Activated CD8-positive, alpha-beta memory T cell treated with anti-CD3 and anti-CD28 coated beads for 24 hours (primary cell): ENCODE data around the gene IGSF21.
"Not testable (repeated sequence)": the region's sequence is repeated elsewhere in the genome, so short reads cannot be mapped to it uniquely, and the experiment has no call there.

Experiments
- DNase-seq: peaks from one replicate; pipeline ENCODE4 v3.0.0-alpha.2; 2020

IGSF21 gene

DNA sequence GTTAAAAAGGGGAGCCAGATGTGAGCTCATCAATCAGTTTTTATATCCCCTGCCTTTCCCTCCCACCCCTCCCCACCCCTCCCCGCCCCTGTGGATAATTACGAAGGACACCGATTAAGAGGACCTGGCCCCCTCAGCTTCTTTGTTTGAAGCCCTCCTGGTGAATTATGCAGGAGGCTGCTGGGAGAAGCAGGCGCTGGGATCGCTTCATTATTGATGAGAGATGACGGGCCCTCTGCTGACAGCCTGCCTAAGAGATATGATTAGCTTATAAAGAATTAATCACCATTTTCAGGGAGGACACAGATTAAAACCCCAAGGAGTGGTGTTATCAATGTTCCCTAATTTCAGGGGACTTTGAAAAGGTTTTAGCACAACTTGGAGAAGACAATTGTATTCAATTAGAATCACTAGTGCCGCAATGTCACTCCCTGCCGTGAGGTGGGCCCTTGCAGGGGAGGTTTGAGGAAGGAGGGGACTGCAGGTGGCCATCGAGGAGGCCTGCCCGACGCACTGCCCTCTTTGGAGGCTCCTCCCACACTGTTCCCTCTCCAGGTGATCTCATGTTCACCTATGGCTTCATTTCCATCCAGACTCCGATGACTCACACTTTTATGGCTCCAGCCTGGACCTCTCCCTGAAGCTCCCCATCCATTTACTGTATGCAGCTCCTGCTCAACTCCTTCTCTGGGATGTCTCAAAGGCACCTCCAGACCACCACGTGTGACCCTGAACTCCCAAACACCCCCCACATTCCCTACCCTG lies 306.1 kb downstream of the IGSF21 start:
- no peak for DNase-seq

DNA sequence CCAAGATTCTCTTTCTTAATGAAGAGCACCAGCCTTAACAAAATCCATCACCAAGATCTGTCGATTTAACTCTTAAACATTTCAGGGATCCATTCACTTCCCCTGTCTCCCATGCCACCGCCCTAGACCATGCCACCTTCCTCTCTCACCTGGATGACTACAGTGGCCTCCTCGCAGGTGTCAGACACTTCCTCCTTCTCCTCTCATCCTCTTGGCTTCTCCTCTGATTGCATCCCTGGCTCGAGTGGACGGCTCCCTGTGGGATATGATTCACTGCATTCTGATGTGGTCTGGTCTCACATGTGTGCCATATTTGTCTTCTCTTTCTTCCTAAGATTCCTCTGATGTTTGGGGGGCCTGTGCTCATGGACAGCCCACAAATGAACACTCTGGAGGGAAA lies 306.7 kb downstream of the IGSF21 start:
- no peak for DNase-seq

DNA sequence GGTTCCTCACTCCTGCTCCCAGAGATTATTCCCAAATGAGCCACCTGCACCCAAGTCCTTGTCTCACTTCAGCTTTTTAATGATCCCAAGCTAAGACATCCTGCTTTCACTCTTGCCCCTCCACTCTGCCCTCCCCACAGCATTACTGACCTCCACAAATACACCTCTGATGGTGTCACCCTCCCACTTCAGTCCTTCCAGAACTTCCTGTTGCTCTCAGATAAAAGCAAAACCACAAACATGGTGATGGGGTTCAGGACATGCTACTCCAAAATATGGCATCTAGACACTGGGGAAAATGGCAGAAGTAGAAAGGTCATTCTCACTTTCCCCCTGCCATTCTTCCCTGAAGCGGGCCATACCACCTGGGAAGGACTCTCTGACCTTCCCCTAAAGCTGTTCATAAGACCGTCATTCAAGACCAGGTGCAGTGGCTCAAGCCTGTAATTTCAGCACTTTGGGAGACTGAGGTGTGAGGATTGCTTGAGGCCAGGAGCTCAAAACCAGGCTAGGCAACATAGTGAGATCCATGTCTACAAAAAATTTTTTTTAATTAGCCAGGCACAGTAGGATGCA lies 307.4 kb downstream of the IGSF21 start:
- DNase-seq = no peak

DNA sequence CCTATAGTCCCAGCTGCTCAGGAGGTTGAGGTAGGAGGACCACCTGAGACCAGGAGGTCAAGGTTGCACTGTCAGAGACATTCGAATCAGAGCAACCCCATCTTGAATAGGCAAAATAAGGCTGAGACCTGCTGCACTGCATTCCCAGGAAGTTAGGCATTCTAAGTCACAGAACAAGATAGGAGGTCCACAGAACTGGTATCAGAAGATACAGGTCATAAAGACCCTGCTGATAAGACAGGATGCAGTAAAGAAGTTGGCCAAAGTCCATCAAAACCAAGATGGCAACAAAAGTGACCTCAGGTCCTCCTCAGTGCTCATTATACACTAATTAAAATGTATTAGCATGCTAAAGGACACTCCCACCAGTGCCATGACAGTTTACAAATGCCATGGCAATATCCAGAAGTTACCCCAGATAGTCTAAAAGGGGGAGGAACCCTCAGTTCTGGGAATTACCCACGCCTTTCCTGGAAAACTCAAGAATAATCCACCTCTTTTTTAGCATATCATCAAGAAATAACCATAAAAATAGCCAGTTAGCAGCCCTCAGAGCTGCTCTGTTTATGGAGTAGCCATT lies 307.9 kb downstream of the IGSF21 start:
- no peak for DNase-seq

- not testable (repeated sequence) for DNase-seq
Measured at GRCh38 chr1:18416126-18416525, 308.5 kb downstream of the IGSF21 start.

DNA sequence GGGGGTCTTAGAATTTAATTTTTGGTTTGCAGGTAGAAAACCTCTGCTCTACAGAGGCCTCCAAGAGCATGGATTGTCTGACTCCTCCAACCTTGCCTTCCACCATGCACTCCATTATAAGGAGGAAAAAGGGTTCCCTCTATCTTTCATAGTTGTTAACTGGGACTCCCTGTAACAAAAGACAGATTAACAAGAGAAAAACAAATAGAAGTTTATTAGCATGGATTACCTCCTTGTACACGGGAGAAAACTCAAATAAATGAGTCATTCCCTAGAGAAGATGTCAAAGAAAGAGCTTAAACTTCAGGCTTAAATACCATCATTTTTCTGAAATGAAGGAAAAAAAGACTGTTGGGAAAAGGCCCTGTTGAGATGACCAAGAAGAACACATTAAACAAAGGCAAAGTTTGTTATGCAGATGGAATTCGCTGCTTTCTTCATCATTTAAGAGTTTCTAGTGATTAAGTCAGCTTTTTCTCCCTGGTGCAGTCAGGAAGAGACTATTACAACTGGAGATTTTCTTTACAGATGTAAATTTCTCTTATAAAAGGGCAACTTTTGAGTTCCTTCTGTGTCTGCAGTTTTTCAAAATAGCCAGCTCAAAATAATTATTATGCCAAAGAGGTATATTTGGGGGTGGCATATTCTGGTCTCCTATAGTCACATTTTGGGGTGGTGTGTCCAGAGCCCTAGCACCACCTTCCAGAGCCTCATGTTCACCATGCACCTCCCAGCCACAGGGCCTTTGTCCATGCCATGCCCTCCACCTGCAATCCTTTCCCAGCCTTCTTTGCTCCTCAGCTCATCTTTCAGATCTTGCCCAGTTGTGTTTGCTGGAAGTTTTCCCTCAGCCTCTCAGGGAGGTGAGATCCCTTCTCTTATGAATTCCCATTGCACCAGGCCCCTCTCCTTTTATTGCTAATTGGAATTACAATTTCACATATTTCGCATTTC lies 310.0 kb downstream of the IGSF21 start:
- DNase-seq = no peak

DNA sequence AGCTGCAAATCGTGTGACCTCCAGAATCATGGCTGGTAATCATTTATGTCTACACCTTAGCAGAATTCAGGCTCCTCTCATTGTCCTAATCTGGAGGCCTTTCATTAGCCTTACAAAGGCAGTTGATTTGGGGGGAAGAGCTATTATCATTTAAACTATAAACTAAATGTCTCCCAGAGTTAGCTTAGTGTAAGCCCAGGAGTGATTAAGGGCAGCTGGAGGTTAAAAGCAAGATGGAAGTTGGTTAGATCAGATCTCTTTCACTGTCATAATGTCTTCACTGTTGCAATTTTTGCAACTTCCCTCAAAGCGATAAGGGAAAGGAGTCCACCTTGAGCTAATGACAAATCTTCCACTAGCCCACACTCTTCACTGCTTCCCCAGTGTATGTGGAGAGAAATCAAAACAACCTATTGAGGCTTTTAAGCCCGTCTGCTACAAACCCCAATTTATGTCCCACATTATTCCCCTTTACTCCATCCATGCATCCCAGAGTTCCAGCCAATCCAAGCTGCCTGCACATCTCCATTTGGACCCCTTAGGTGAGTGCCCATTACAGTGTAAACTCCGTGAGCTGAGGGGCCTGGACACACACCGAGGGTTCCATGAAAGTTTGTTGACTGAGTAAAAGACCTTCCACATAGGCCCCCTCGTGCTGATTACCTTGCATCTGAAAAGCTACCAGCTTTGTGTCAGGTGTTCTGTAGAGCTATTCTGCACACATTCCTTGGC lies 311.7 kb downstream of the IGSF21 start:
- DNase-seq = no peak

GRCh38 chr1:18419845-18420184 lies 312.2 kb downstream of the IGSF21 start:
- DNase-seq = no peak

GRCh38 chr1:18422076-18422777 lies 314.6 kb downstream of the IGSF21 start:
- no peak for DNase-seq

DNA sequence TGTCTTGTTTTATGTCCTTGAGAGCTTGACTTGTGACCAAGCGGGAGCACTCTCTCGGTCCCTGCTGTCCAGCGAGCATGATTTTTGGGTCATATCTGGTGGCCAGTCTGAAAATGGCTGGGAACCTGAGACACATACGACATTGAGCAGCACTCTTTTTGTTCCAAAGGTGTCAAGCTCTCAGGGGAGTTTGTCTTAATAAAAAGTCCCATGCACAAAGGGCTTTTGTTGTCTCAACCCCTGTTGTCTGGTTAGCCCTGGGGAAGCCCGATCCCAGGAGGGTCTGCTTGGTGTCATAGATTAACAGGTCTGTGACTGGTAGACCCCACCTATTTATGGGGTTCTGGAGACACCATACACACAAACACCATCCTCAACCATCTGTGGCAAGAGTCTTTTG lies 315.4 kb downstream of the IGSF21 start:
- no peak for DNase-seq

GRCh38 chr1:18426580-18426979 lies 319.0 kb downstream of the IGSF21 start:
- DNase-seq = no peak
